ENCODE results near the gene SEPTIN1.
"Not testable (repeated sequence)": the region's sequence is repeated elsewhere in the genome, so short reads cannot be mapped to it uniquely, and the experiment has no call there.

SEPTIN1 gene

GRCh38 chr16:30401768-30402425 is 19.5 kb upstream of the SEPTIN1 start:
- no peak for DNase-seq (ENCODE audit: low read depth in 2 of 2)

GRCh38 chr16:30399435-30400186 is 17.2 kb upstream of the SEPTIN1 start:
- DNase-seq (ENCODE audit: low read depth in 2 of 2): no peak

GRCh38 chr16:30398661-30399434 is 16.5 kb upstream of the SEPTIN1 start:
- no peak for DNase-seq (ENCODE audit: low read depth in 2 of 2)

DNA sequence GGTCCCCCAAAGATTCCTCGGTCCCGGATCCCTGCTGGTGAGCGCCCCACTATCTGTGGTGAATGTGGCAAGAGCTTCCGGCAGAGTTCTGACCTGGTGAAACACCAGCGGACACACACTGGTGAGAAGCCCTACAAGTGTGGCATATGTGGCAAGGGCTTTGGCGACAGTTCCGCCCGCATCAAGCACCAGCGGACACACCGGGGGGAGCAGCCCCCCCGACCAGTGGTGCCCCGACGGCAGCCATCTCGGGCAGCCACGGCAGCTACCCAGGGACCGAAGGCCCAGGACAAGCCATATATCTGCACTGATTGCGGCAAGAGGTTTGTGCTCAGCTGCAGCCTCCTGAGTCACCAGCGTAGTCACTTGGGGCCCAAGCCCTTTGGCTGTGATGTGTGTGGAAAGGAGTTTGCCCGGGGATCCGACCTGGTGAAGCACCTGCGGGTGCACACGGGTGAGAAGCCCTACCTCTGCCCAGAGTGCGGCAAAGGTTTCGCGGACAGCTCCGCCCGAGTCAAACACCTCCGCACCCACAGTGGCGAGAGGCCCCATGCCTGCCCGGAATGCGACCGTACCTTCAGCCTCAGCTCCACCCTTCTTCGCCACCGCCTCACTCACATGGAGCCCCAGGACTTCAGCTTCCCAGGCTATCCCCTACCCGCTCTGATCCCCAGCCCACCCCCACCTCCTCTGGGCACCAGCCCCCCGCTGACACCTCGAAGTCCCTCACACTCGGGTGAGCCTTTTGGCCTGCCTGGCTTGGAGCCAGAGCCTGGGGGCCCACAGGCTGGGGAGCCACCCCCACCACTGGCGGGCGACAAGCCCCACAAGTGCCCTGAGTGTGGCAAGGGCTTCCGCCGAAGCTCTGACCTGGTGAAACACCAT is 15.7 kb upstream of the SEPTIN1 start:
- DNase-seq (ENCODE audit: low read depth in 2 of 2): no peak

DNA sequence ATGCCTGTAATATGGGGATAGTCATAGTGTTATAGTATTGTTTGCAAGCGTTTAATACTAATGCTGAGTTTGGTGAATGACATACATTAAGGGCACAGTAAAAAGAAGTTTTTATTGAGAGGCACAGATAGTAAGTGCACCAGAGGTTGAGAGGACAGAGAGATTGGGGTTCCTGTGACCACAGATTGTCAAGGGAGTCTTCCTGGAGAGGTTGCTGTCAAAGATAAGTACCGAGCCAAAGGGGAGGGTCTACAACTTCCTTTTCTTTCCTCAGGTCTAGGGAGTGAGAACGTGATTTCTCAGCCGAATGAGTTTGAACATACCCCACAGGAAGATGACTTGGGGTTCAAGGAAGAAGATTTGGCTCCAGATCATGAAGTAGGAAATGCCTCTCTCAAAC is 14.7 kb upstream of the SEPTIN1 start:
- DNase-seq (ENCODE audit: low read depth in 2 of 2): no peak

DNA sequence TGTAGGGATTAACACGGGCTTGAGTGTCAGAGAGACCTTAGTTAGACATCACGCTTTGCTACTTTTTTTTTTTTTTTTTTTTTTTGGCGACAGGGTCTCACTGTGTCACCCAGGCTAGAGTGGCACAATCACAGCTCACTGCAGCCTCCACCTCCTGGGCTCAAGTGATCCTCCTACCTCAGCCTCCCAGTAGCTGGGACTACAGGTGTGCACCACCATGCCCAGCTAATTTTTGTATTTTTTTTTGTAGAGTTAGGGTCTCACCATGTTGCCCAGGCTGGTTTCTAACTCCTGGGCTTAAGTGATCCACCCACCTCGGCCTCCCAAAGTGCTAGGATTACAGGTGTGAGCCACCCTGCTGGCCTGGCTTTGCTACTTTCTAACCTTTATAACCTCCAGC is 14.3 kb upstream of the SEPTIN1 start:
- not testable (repeated sequence) for DNase-seq (ENCODE audit: low read depth in 2 of 2)

GRCh38 chr16:30395992-30396585 is 13.7 kb upstream of the SEPTIN1 start:
- no peak for DNase-seq (ENCODE audit: low read depth in 2 of 2)

DNA sequence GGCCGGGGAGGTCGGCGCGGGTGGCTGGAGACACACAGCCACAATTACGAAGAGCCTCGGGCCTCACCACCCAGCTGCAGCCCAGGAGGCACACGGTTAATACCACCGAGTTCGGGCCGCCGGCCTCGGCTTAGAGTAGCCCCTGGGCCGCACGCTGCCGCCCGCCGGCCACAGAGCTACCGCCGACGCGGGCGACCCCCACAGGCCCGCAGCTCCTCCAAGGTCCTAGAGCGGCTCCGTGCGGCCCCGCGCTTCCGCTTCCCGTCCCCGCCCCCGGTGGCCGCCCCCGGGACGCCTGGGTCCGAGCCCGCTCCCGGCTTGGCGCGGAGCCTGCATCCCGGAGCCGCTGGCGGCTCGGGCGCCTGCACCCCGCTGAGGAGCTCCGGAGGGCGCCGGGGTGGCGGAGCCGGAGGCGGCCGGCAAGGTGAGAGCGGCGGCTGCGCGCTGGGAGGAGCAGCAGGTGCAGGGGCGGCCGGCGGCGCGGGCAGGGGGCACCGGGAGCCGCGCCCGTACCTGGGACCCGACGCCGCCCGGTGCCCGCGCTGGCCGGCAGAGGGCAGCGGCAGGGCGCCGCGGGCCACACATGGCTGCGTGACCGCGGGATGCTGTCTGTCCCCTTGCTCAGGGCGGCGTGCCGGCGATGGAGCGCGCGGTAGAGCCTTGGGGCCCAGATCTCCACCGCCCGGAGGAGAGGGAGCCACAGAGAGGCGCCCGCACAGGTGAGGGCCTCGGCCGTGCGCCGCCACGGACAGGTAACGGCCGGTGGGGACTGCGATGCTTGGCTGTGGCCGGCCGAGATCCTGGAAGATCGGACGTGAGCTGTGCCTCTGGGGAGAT is 13.0 kb upstream of the SEPTIN1 start, which contains the start of gene ZNF48:
Gene ZNF48 (plus strand): TSS at position 266 of the 837 bp plus-strand sequence. CDS start 375 bp downstream, at position 641.
- DNase-seq (ENCODE audit: low read depth in 2 of 2): peak in 1 of 2 donors; percentile 24

- no peak for DNase-seq (ENCODE audit: low read depth in 2 of 2)
Measured at GRCh38 chr16:30394592-30395154, 12.3 kb upstream of the SEPTIN1 start.

DNA sequence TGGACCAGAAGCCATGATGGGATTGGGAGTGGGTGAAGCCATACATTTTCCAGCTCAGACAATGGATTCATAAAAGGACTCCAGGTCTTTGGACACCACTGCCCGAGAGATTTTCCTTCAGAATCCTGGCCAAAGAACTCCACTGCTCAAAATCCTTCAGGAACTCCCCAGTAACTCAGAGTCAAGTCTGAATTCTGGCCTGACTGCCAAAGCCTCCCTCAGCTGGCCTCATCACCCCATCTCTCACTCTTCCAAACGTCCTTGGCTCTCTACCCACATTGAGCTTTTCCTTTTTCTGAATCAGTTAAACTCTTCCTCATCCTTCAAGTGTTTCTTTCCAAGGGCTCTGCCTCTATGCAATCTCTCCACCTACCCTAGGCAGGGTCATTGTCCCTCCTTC is 1.2 kb upstream of the SEPTIN1 start:
- no peak for DNase-seq (ENCODE audit: low read depth in 2 of 2)

- DNase-seq (ENCODE audit: low read depth in 2 of 2): no peak
Measured at GRCh38 chr16:30381291-30382041, 895 bp downstream of the SEPTIN1 start.

GRCh38 chr16:30380803-30381208 is 1.6 kb downstream of the SEPTIN1 start:
- DNase-seq (ENCODE audit: low read depth in 2 of 2): no peak

GRCh38 chr16:30380072-30380802 is 2.1 kb downstream of the SEPTIN1 start:
- DNase-seq (ENCODE audit: low read depth in 2 of 2): no peak

GRCh38 chr16:30379158-30379783 is 3.1 kb downstream of the SEPTIN1 start:
- no peak for DNase-seq (ENCODE audit: low read depth in 2 of 2)

- DNase-seq (ENCODE audit: low read depth in 2 of 2): peak; percentile 99 to 100
Measured at GRCh38 chr16:30378236-30379157, 3.9 kb downstream of the SEPTIN1 start.

DNA sequence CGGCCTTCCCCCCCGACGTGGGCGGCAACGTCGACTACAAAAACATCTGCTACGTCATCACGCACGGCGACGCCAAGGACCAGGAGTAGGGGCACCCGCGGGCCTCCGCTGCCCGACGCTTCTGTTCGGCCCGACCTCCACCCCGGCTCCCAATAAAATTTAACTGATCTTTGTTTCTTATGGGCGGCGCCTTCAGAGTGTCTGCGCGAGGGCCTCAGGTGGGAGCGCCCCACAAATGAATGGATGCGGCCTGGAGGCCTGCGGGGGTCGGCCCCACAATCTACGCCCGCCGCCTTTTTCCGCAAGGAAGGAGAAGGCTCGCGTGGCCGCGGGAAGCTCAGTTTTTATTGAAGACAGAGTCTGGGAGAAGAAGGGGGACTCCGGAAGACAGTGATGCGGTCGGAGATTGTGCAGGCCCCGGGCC is 4.5 kb downstream of the SEPTIN1 start:
- DNase-seq (ENCODE audit: low read depth in 2 of 2): peak; percentile 76 to 82

All from stimulated activated CD8-positive, alpha-beta memory T cell treated with anti-CD3 and anti-CD28 coated beads, Interleukin-2, amount 100 ng/mL, for 1 hour (primary cell).